ENCODE results near the gene GLT6D1. TPM values are rescaled to one million over a fixed set of nuclear protein-coding genes. Genes with fewer than 3 reads are reported as not detected.
A peak's percentile ranks its signal among the peaks of the same experiment; 100 is the strongest.

The GLT6D1 gene
- total and polyA plus RNA-seq, 2 of the 8 experiments (the other 6 are each of a cell fraction or from before 2014, with no cell fraction given): 1.3 to 2.1 TPM

- WGBS, 2 experiments (ENCODE audit: extremely low coverage in 1 of 2, insufficient coverage in 1 of 2, insufficient read length in 1 of 2, insufficient replicate concordance in 2 of 2, low coverage in 1 of 2, low lambda C conversion rate in 2 of 2, missing lambda C conversion rate in 1 of 2): 90% methylated on average over 14 of the region's 20 CpGs; no CpG with 5 or more reads in 1 of the 2 experiments
- H3K79me1 ChIP-seq (ENCODE audit: low read depth, low read length): no peaks in the 10 kb centered on the region
- H3K27ac ChIP-seq (ENCODE audit: low read depth, low read length): no peak overlapping the region
Observed at GRCh38 chr9:135588886-135589595, 50.3 kb downstream of the GLT6D1 start.

More at GRCh38 chr9:135588886-135589595, 50.3 kb downstream of the GLT6D1 start:
- no peak for FAIRE-seq
- no peak overlapping the region for H3K18ac ChIP-seq (ENCODE audit: extremely low read depth, low read length)
- H4K20me1 ChIP-seq (replicated peaks in 1 of 2; ENCODE audit: control insufficient read depth in 1 of 2, insufficient read depth in 2 of 2, low read length in 2 of 2): no peaks in the 10 kb centered on the region
- no peak overlapping the region for H2BK12ac ChIP-seq (ENCODE audit: low read depth, low read length)
- CTCF ChIA-PET (ENCODE audit: partially characterized antibody): interaction anchor here (0.9 to 7.2 kb wide), 3 partner anchors 14 to 50 kb away, joined by 3 to 58 read pairs (median 4); no protein-coding TSS in a partner anchor
- no peaks in the 10 kb centered on the region for H3K79me2 ChIP-seq (ENCODE audit: control insufficient read depth in 1 of 2, insufficient read depth in 2 of 2, low read length in 2 of 2)
- H2AFZ ChIP-seq (ENCODE audit: low read length): no peak overlapping the region
- H3K9ac ChIP-seq (replicated peaks in 1 of 4; ENCODE audit: extremely low read depth in 1 of 4, low read depth in 3 of 4, low read length in 3 of 4): no peak overlapping the region
- H3K23ac ChIP-seq (ENCODE audit: insufficient read length): no peak overlapping the region
- H3K14ac ChIP-seq (ENCODE audit: insufficient read length): no peak overlapping the region
- H3K4ac ChIP-seq (replicated peaks; ENCODE audit: insufficient read length, low read depth, low read length): no peak overlapping the region
- H4K8ac ChIP-seq (ENCODE audit: extremely low read depth, insufficient read depth, low read length): no peak overlapping the region; the same call in 1 of the 2 replicates
- H3K36me3 ChIP-seq (ENCODE audit: control insufficient read depth in 2 of 4, insufficient read depth in 4 of 4, low read length in 3 of 4): no peaks in the 10 kb centered on the region
- no peak overlapping the region for H2BK5ac ChIP-seq (ENCODE audit: low read depth, low read length)
- no peaks in the 10 kb centered on the region for H3K27me3 ChIP-seq (replicated peaks in 1 of 4; ENCODE audit: control insufficient read depth in 3 of 4, extremely low read depth in 1 of 4, insufficient read depth in 3 of 4, low read length in 3 of 4)
- no peak overlapping the region for H4K5ac ChIP-seq (ENCODE audit: insufficient read length, low read depth, low read length)
- H3K4me2 ChIP-seq (ENCODE audit: insufficient read depth in 1 of 2, low read depth in 2 of 2, low read length in 2 of 2): no peak overlapping the region
- no peaks in the 10 kb centered on the region; a peak in 1 of 7 replicates for H3K4me1 ChIP-seq (replicated peaks in 1 of 4; ENCODE audit: control insufficient read depth in 3 of 4, insufficient read depth in 4 of 4, low read length in 3 of 4)
- H3K23me2 ChIP-seq (ENCODE audit: low read depth, low read length): no peaks in the 10 kb centered on the region
- H2BK120ac ChIP-seq (replicated peaks; ENCODE audit: low read depth, low read length): no peak overlapping the region
- no peaks in the 10 kb centered on the region for H3K9me3 ChIP-seq (ENCODE audit: insufficient read depth in 2 of 2, low read depth in 1 of 2, low read length in 1 of 2)
- H3K4me3 ChIP-seq (ENCODE audit: extremely low read depth in 1 of 4, insufficient read depth in 2 of 4, low read depth in 3 of 4, low read length in 4 of 4): no peak overlapping the region
- DNase-seq (ENCODE audit: low read depth in 1 of 2, low spot score in 2 of 2): peak in 1 of 2 experiments; percentile 34
- H3K56ac ChIP-seq (replicated peaks; ENCODE audit: insufficient read length, low read depth, low read length): no peak overlapping the region
- no peak overlapping the region for H4K91ac ChIP-seq (replicated peaks; ENCODE audit: insufficient read length, low read length)
- no peak overlapping the region for H2AK5ac ChIP-seq (ENCODE audit: low read depth, low read length)
- H2BK20ac ChIP-seq (ENCODE audit: low read length): no peak overlapping the region
- H2BK15ac ChIP-seq (ENCODE audit: low read length): peak overlapping the region; percentile 31; the same call in 1 of the 2 replicates
- POLR2A ChIA-PET (ENCODE audit: partially characterized antibody): interaction anchor here (1.9 kb wide), 1 partner anchor 13 kb away, joined by 4 read pairs; no protein-coding TSS in a partner anchor
- no peak for TF ChIP-seq E2F6 (IDR thresholded peaks at IDR 0.05)
- no peak for TF ChIP-seq GTF2F1 (IDR thresholded peaks at IDR 0.05; ENCODE audit: borderline replicate concordance, low read depth, low read length)
- no peak for TF ChIP-seq CREB1 (IDR thresholded peaks at IDR 0.05)
- TF ChIP-seq SP2 (IDR thresholded peaks at IDR 0.05; ENCODE audit: low read length): no peak
- no peak for TF ChIP-seq BACH1 (IDR thresholded peaks at IDR 0.05; ENCODE audit: low read length)
- TF ChIP-seq KDM1A (IDR thresholded peaks at IDR 0.05; ENCODE audit: borderline replicate concordance, low read length): no peak

Data from H1 (cell line).